Activated CD8-positive, alpha-beta memory T cell treated with anti-CD3 and anti-CD28 coated beads for 48 hours (primary cell): ENCODE data around the gene HYAL2.

ENCODE experiments used
- DNase-seq, 3 experiments: peaks; one replicate each; pipeline ENCODE4 v3.0.0-alpha.2; 2020; ENCODE audit warnings: low read depth in 2 of 3, low spot score in 2 of 3

Gene HYAL2, protein sequence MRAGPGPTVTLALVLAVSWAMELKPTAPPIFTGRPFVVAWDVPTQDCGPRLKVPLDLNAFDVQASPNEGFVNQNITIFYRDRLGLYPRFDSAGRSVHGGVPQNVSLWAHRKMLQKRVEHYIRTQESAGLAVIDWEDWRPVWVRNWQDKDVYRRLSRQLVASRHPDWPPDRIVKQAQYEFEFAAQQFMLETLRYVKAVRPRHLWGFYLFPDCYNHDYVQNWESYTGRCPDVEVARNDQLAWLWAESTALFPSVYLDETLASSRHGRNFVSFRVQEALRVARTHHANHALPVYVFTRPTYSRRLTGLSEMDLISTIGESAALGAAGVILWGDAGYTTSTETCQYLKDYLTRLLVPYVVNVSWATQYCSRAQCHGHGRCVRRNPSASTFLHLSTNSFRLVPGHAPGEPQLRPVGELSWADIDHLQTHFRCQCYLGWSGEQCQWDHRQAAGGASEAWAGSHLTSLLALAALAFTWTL

DNA sequence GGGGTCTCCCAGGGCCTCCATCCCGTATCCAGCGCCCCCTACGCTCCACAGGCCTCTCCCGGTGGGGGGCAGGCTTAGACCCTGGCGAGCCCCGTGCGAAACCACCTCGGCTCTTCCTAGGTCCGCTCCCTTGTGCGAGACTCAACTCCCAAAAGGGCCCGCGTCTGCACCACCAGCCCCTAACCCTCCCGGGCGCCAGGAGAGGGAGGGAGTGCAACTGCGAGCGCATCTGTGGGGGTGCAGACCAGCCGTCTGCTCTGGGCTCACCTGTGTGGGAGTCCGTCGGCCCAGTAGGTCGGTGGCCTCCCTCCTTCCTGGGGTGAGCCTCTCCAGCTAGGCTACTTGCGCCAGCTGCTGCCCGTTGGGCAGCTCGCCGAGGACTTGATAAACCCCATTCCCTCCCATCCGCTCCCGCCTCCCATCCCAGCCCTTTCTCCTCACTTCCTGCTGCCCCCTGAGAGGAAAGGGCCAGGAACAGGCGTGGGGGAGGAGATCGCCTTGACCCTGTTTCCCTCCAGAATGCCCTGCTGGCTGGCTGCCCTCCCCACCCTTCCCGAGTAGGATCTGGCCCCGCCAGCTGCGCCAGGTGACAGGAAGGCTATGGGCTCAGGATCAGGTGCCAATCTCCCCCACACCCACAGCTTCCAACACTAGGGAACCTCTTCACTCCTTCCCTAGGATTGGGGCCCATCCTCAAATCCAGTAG is at the start of gene HYAL2:
Gene HYAL2, minus strand, starts transcription at position 360 of the 706 bp plus-strand sequence. CDS start 2,256 bp downstream, outside the sequence.
- DNase-seq, result no peak

DNA sequence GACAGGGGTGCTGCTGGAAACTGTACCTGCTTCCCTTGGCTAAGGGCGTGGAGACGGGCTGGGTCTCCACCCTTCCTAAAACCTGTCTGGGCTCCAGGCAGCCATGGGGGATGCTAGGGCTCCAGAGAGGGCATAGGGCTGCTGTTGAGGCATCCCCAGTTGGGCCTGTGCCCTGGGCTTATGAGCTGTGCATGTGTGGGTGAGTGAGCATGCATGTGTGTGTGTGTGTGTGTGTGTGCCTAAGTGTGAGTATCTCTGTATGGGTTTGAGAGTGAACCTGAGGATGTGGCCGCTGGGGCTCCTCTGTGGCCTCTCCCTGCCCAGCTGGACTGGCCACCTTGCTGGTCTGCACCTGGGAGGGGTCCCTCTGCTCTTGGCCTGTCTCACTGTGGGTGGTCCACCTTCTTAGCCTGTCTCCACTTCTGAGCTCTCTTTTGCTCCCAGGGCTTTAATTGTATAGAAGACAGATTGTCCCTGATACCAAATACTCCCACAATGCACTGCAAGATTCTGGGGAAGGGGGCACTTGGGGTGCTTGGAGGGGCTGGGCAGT is 48.7 kb upstream of the HYAL2 start:
- DNase-seq, result no peak

GRCh38 chr3:50370594-50370993 is 48.0 kb upstream of the HYAL2 start:
- DNase-seq, result no peak

DNA sequence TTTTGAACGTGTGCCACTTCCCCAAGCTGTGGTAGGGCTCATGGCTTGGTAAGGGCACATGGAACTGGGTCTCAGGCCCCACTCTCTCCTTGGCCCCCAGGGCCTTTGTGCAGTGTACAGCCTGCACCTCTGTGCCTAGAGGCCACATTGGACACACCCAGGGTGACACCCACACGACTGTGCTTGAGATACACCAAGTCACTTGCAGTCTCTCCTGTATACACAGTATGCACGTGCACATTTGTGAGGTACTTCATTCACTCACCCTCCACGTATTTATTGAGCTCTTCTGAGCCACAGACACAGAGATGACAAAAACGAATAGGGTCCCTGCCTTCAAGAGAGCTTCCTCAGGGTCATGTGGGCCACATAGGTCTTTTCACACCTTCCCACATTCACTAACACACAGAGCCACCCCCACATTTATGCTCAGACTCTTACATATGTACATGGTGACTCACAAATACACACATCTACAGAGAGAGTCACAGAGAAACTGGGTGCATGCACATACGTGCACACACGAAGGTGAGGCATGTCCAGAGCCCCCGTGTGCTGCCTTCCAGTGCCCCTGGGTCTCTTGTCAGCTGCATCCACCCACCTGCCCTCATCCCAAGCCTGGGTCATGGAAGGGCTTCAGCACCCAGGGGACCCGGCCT is 46.6 kb upstream of the HYAL2 start:
- DNase-seq, result no peak

DNA sequence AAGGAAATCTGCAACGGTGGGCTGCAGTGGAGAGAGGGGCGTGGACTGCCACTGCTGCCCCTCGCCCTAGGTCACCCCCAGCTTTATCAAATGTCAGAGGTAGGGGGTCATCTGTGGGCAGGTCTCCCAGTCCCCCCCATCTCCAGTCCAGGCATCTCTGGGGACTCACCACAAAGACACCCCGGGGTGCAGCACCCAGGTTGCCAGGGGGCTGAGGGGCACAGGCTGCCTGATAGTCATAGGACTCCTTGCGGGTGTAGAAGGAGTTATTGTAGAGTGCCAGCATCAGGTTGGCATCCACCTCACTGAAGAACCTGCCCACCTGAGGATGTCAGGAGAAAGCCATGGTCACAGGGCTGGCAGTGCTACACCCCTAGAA is 43.3 kb upstream of the HYAL2 start:
- DNase-seq, result no peak

DNA sequence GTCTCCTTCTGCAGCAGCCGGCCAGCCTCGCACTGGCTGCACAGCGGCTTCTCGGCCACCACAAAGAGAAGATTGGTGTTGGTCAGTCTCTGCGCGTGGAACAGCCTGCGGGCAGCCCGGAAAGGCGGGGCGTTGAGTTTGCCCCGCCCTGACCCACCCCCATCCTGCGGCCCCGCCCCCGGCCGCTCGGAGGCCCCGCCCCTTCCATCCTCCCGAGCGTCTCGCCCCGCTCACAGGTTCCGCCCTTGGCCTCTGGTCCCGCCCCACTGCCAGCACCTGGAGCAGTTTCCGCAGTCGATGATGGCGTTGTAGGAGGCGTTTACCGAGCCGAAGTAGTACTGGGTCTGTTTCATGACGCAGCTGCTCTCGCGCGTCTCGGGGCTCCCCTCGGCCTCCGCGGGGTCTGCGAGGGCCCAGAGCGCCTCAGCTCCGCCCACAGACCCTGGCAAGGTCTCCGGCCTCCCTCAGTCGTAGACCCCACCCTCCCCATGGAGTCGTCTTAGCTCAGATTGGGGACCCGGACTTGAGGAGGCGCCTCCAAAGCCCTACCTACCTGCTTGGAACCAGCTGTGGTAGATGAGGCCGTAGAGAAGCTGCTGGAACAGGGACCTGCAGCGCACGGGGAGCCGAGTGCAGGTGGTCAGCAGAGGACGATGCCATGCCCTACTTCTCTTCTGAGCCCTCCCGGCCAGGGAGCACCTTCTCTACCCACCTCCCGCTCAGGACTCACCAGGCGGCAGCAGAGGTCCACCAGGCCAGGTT is 42.7 kb upstream of the HYAL2 start:
- DNase-seq, result peak; percentile 75 to 86 (median 78)

DNA sequence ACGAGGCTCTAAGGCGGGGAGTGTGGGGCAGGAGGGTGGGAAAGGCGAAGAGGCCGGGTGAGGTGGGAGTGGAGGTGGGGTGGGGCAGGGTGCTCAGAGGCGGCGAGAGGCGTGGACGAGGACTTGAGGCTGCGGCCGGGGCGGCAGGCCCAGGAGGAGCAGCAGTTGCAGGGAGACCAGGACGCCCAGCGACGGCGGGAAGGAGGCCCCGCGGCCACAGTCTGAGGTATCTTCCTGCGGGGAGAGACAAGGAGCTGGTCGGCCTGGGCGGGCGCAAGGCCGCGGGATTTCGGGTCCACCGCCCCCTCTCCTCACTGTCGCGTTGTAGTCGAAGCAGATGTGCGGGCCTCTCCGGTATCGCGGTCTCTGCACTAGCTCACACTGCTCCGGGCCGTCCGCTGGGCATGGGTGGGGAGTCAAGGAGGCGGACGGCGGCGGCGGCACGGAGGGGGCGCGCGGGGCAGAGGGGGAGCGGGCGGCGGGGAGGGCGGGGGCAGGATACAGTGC is 42.1 kb upstream of the HYAL2 start:
- no peak for DNase-seq

- no peak for DNase-seq
Measured at GRCh38 chr3:50359760-50360110, 37.2 kb upstream of the HYAL2 start.

DNA sequence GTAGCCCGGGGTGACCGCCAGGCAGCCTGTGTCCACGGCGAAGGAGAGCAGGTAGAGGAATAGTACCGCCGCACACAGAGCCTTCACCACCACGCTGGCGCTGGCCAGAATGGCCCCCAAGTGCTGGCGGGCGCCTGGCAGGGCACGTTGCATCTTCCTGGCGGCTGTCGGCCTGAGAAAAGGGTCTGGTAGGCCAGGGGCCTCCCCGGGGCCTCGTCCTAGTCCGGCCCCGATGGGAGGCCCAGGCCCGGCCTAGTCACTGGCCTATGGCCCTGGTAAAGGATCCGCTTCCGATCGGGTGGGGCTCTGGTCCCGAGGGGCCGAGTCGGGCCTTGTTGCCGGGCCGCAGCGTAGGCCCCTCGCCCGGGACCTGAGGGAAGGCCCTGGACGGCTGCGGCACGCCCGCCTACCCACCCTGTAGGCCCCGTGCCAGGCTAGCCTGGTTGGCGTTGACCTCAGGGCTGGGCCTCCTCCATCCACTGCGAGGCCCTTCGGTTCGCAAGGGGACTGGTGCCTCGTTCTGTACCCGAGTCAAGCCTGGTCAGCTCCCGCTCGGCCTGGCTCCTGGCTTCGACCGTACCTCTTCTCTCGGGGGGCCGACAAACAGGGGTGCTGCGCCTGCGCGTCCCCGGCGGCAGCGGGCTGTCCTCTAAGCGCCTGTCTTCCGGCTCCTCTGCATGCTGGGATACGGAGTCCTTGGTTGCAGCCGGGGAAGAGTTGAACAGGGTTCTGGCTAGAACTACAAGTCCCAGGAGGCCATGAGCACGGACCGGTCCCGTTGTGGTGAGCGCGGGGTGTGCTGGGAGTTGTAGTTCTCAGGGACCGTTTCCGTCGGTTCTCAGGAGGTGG is 36.6 kb upstream of the HYAL2 start, which contains the start of gene TMEM115:
Gene TMEM115, minus strand, starts transcription at position 611 of the 849 bp plus-strand sequence. Its CDS starts 458 bp downstream, at position 153.
- peak; percentile 76 to 87 (median 81) for DNase-seq

DNA sequence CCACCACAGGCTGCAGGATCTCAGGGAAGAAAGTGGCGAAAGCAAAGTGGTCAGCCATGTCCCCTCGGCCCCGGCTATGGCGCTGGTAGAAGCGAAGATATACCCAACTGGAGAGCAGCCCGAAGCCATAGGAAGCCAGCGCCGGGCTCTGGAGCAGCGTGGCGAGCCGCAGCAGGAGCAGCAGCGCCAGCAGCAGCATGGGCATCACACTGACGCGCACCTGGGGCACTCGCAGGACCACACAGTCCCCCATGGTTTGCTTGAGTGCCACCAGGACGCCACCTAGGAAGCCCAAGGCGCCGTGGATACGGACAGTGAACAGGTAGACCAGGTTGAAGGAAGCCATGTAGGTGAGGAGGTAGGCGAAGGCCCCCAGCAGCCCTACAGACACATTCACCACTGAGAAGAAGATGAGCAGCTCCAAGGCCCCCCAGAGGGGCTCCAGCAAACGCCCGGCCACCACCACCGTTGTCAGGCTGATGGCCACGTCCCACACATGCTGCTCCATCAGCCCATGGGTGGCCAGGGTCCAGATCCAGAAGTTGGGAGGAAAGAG is 35.9 kb upstream of the HYAL2 start:
- DNase-seq, result no peak

GRCh38 chr3:50357481-50357880 is 34.9 kb upstream of the HYAL2 start:
- no peak for DNase-seq

GRCh38 chr3:50356553-50356952 is 34.0 kb upstream of the HYAL2 start:
- DNase-seq, result no peak

GRCh38 chr3:50355829-50356552 is 33.4 kb upstream of the HYAL2 start:
- DNase-seq, result no peak

GRCh38 chr3:50354850-50355249 is 32.3 kb upstream of the HYAL2 start:
- no peak for DNase-seq

- DNase-seq, result no peak
Measured at GRCh38 chr3:50354186-50354764, 31.7 kb upstream of the HYAL2 start.

GRCh38 chr3:50353245-50354004 is 30.9 kb upstream of the HYAL2 start:
- no peak for DNase-seq

DNA sequence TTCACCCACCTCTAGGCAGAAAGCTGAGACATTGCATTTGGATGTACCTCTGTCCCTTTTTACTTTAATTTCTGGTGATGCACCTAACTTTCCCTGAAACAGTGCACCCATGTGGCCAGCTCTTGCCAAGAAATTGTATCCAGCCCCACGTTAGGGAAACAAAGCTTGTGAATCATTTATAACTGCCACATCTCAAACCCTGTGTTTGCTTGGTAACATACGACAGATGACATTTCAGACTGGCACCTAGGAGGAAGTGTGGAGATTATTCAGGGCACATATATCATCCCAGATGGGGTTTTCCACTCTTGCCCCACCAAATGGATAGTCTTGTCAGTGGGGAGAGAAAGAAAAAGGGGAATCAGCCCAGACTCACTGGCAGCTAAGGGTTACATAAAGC is 30.2 kb upstream of the HYAL2 start:
- DNase-seq, result no peak

DNA sequence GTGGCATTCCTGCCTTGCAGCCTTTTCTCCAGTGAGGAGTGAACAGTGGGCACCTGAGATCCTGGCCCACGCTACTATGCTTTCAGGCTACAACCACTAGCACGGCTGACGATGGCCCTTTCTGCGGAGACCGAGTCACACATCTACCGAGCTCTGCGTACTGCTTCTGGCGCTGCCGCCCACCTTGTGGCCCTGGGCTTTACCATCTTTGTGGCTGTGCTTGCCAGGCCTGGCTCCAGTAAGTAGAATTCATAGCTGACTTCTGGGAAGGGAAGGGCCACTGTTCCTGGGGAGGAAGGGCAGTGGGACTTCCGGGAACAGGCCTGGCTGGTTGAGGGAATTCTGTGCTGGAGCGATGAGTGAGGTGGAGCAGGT is 28.8 kb upstream of the HYAL2 start:
- DNase-seq, result no peak
